Adrenal gland (tissue), 5 donors: ENCODE data around the gene PDE7B.

ENCODE experiments used
- CTCF ChIP-seq, 6 experiments: fragments of 450-650 bp in 4 of 6; fragments of 200-600 bp in 2 of 6; sonication (generic) in 1 of 6; IDR thresholded peaks; 1 replicate in 5 of 6; 2 replicates in 1 of 6; pipeline versions ENCODE4 v1.5.1 to v1.8.0; 2016 to 2021; ENCODE audit warnings: antibody characterized with exemption in 6 of 6, mild to moderate bottlenecking in 2 of 6, moderate library complexity in 1 of 6
- POLR2A ChIP-seq, 2 donors: fragments of 450-650 bp; IDR thresholded peaks; one replicate each; pipeline ENCODE4 v1.6.1; 2017; ENCODE audit warnings: antibody characterized with exemption in 2 of 2, mild to moderate bottlenecking in 2 of 2, moderate library complexity in 1 of 2
- donor health status: DM: no; HTN: no; CAD: no.

- TF ChIP-seq CTCF (IDR thresholded peaks at IDR 0.05) (no peak), POLR2A (IDR thresholded peaks at IDR 0.05) (no peak)
Observed at GRCh38 chr6:135820340-135820739, 31.2 kb upstream of the PDE7B start.
